IPS-18c (cell line): ENCODE results near the gene IFNA7.
"Not testable (repeated sequence)": the region's sequence is repeated elsewhere in the genome, so short reads cannot be mapped to it uniquely, and the experiment has no call there.

Source experiments
- H3K4me3 ChIP-seq: 2 replicates; pipeline ENCODE4 v1.7.0; 2013; ENCODE audit warnings: low read depth, mild to moderate bottlenecking, low read length, moderate library complexity; ENCODE audit not compliant: insufficient read depth
- H3K9me3 ChIP-seq: one replicate; pipeline ENCODE4 v1.6.1; 2013; ENCODE audit warnings: mild to moderate bottlenecking, low read length, moderate library complexity; ENCODE audit not compliant: control insufficient read depth, insufficient read depth

The IFNA7 gene

GRCh38 chr9:21194867-21195776 lies 6.9 kb downstream of the IFNA7 start:
- not testable (repeated sequence) for H3K9me3 ChIP-seq, H3K4me3 ChIP-seq

GRCh38 chr9:21187487-21187886 lies 14.5 kb downstream of the IFNA7 start, which contains the start of gene IFNA4:
TSS of gene IFNA4 (minus strand) at chr9:21187587. CDS start at chr9:21187531, 56 bp downstream.
- H3K9me3 ChIP-seq, H3K4me3 ChIP-seq: not testable (repeated sequence)

- not testable (repeated sequence) for H3K9me3 ChIP-seq
Observed at GRCh38 chr9:21182810-21183736, 18.9 kb downstream of the IFNA7 start.

DNA sequence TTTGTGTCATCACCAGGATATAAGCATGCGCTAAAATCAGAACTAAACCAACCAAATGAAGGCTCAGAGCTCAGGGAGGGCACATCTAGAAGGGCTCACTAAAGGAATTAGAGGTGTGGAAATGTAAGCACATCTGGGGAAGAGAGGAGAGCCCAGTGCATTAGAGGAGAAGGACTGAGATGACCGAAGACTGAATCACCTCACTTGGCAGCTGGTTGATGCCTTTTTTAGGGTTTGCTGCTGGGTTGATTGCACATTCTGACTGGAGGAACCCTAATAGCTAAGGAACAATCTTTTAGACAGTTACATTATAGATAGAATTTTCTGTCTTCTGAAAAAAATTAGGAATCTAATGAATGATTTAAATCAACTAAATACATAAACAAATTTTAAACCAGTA lies 27.3 kb downstream of the IFNA7 start:
- no peak overlapping the region for H3K4me3 ChIP-seq

More at GRCh38 chr9:21182810-21183736, 18.9 kb downstream of the IFNA7 start:
- not testable (repeated sequence) for H3K4me3 ChIP-seq

DNA sequence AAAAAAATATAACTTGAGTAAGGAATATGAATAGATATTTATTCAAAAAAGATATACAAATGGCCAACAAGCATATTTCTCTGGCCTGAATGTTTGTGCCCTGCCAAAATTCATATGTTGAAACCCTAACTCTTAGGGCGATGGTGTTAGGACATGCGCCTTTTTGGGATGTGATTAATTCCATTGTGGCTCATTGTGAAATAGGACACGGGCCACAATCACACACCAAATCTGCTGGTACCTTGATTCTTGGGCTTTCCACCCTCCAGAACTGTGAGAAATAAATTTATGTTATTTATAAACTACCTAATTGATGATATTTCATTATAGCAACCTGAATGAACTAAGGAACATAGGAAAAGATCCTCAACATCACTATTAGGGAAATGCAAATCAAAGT lies 29.8 kb downstream of the IFNA7 start:
- no peaks in the 10 kb centered on the region for H3K9me3 ChIP-seq
- H3K4me3 ChIP-seq, result no peak overlapping the region

More for the DNA sequence above, 27.3 kb downstream of the IFNA7 start:
- H3K9me3 ChIP-seq, result no peaks in the 10 kb centered on the region

GRCh38 chr9:21171351-21171750 lies 30.7 kb downstream of the IFNA7 start:
- H3K4me3 ChIP-seq, result no peak overlapping the region
- no peaks in the 10 kb centered on the region for H3K9me3 ChIP-seq

GRCh38 chr9:21166560-21166959 lies 35.4 kb downstream of the IFNA7 start, which contains the start of gene IFNA21:
TSS of gene IFNA21 (minus strand) at chr9:21166660. CDS start at chr9:21166612, 48 bp downstream.
- not testable (repeated sequence) for H3K9me3 ChIP-seq, H3K4me3 ChIP-seq

DNA sequence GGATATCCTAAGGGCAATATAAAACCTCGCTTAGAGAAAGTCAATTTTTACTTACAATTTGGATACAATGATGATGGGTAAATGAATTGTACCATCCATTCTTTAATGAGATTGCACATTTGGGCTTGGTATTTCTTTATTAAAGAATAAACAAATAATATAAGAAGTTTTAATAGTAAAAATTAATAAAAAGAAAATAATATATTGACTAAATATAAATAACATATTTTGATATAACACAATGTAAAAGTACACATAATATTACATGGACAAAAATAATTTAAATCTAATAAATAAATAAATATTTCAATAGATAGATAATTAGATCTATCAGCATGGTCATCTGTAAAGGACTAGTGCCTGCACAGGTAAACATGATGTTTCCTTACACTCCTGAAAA lies 36.5 kb downstream of the IFNA7 start:
- no peak overlapping the region for H3K4me3 ChIP-seq
- no peaks in the 10 kb centered on the region for H3K9me3 ChIP-seq

DNA sequence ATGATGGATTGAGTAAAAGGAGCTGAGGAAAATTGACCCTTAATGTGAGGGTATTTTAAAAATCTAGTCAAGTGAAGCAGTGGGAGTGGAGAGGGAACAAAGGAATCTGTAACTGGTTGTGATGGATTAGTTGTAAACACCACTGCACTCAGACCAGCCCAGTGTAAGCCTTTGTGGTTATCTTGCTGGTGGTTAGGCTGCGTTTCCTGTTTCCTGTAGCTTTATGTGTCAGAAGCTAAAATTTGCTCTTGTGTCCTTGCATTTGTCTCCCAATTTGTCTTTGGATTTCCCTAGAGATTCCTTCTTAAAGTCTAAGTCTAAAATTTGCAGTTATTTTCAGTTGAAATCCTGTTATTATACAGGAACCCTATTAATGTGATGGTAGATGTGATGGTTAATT lies 41.8 kb downstream of the IFNA7 start:
- H3K9me3 ChIP-seq, result no peaks in the 10 kb centered on the region
- no peak overlapping the region for H3K4me3 ChIP-seq

- no peak overlapping the region for H3K4me3 ChIP-seq
- no peaks in the 10 kb centered on the region for H3K9me3 ChIP-seq
Observed at GRCh38 chr9:21155501-21155900, 46.5 kb downstream of the IFNA7 start.

DNA sequence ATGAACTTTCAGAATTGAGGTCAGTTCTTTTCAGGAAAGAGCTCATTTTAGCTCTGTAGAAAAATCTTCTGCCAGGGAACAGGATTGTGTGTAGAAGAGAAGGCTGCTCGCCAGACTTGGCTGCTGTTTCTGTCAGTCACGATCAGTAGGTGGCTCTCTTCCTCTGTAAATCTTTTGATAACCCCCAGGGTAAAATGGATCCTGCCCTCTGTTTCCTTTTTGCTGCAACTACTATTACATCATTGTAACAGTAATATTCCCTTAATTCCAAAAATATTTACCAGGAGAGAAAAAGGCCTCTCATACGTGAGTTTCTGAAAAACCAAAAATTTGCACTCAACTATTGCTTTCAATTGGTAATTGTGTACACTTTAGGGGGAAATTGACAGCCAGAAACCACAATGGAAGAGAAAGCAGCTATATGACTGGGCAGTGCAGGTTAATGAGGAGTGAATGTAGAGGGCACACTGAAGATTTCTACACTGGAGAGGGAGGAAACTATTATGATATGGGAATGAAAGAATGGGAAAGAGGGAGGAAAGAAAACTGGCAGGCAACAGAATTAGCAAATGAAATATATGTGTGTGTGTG lies 47.9 kb downstream of the IFNA7 start:
- H3K9me3 ChIP-seq, result no peaks in the 10 kb centered on the region
- H3K4me3 ChIP-seq, result no peak overlapping the region

- Histone ChIP-seq H3K9me3 (no peaks in the 10 kb centered on the region), H3K4me3 (no peak overlapping the region)
Observed at GRCh38 chr9:21153336-21154017, 48.5 kb downstream of the IFNA7 start.
